GM03348 (cell line): Measurements from ENCODE around the gene DEK.

Source experiments
- DNase-seq: peaks from one replicate; pipeline ENCODE4 v3.0.0; 2012; ENCODE audit warnings: low spot score

DEK gene

DNA sequence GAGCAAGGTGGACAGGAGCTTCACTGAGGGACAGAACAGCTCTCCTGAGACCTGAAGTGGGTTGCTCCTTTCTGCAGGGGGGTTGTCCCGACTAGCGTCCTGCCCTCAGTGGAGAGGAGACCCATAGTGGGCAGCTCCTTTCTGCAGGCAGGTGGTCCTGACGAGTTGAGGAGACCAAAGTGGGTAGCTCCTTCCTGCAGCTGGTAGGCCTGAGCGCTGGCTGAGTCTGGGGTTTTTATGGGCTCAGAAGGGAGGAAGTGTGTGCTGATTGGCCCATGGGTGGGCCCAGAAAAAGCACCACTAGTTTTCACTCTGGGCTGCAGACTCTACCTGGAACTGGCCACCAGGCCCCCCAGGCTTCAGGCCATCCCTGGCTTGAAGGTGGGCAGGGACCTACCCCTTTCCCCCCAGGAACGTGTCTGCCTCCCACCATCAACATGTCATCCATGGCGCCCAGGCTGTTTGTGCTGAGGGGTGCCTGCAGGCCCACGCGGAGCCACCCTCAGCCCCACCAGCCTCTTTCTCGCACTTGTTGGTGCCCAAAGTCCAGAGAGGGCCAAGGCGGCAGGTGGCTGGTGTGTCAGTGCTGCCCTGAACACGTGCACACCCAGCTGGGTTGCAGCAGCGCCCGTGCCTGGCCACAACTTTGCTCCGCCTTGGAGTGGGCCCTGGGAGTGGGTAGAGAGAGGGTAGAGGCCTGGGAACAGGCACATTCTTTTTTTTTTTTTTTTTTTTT, 1.6 kb upstream of the DEK start:
- no peak for DNase-seq

GRCh38 chr6:18264923-18265377, 620 bp upstream of the DEK start:
- no peak for DNase-seq

GRCh38 chr6:18263418-18264218, 712 bp downstream of the DEK start:
- DNase-seq: no peak

GRCh38 chr6:18262702-18263417, 1.5 kb downstream of the DEK start:
- no peak for DNase-seq

DNA sequence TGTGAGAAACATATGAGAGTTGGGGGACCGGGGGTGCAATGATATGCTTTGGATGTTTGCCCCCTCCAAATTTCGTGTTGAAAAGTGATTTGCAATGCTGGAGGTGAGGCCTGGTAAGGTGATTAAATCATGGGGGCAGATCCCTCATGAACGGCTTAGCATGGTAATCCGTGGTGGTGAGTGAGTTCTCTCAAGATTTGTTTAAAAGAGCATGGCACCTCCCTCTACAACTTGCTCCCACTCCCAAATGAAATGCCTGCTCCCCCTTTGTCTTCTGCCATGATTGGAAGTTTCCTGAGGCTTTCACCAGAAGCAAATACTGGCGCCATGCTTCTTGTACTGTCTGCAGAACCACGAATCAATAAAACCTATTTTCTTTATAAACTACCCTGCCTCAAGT, 2.5 kb downstream of the DEK start:
- DNase-seq: no peak

DNA sequence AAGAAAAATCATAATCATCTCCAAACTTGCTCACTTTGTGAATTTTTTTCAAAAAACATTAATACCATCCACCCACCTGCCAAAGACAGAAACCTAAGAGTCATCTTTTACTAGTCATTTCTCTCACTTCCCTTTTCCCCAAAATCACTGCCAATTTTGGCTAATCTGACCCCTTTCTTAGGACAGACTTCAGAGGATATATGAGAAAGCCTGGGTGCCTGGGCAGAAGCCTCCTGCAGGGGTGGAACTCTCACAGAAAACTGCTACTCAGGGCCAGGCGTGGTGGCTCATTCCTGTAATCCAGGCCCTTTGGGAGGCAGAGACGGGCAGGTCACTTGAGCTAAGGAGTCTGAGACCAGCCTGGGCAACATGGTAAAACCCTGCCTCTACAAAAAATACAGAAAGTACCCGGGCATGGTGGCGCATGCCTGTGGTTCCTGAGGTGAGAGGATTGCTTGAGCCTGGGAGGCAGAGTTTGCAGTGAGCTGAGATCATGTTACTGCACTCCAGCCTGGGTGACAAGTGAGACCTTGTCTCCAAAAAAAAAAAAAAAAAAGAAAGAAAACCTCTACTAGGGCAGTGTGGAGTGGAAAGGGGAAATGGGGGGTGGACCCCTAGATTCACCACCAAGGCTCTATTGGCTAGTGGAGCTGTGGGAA, 3.8 kb downstream of the DEK start:
- DNase-seq: peak; percentile 19

GRCh38 chr6:18259675-18260447, 4.5 kb downstream of the DEK start:
- DNase-seq: no peak

DNA sequence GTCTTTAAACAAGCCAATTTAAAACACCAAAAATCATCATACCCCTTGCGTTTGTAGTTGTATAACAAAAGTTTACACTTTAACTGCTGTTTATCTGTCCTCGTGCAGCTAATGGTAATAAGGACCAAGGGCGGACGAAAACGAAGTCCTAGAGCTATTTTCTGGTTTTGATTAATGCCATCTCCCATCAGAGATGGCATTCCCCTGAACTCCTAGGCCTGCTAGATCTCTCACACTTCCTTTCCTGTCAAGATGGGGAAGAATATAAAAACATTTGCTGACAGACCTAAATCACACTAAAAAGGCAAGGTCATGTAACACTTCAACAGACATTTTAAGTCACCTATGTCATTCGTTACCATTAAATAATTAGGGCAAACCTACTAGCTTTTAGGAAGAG, 9.5 kb downstream of the DEK start:
- no peak for DNase-seq

DNA sequence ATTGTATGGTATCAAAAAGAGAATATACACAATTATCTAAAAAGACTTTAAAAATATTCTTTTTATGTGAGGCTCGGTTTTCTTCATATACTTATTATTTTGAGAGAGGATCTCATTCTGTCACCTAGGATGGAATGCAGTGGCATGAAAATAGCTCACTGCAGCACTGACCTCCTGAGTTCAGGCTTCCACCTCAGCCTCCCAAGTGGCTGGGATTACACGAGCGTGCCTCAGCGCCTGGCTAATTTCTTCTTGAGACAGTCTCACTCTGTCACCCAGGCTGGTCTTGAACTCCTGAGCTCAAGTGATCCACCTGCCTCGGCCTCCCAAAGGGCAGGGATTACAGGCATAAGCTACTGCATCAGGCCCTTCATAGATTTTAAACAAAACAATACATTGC, 10.7 kb downstream of the DEK start:
- DNase-seq: no peak

- DNase-seq: no peak
These were observed 15.1 kb downstream of the DEK start for GRCh38 chr6:18249271-18249670.

GRCh38 chr6:18248698-18249097, 15.6 kb downstream of the DEK start:
- DNase-seq: no peak

DNA sequence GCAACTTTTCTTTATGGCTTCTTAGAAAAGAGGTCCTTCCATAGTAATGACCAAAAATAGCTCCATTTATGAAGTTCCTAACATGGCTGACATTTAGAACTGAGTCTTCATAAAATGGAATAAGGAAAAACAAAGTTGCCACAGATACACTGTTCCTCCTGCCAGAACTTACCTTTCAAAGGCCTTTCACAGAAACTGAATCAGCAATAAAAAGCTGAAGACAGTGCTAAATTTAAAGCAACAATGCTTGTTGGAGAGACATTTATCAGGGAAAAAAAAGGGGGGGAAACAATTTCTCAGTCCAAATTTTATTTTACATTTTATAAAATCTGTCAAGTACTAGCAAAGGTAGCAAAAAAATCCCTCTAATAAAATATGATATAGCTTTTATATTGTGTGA, 17.3 kb downstream of the DEK start:
- no peak for DNase-seq

DNA sequence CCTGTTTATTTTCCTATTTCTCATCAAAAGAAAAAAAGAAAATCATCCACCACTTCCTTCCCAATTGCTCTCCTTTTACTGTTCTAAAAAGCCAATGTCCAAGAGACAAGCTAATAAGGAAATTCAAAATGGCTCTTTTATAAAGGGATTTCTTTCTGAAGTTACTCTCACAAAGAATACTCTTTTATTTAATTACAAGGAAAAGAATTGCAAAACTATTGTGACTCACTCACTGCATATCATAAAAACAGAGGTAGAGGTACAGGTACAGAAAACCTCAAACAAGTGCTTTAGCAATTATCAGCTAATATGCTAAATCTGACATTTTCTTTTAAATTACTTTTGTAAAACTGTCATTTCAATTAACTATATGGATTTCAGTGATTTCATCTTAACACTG, 18.1 kb downstream of the DEK start:
- DNase-seq: no peak

DNA sequence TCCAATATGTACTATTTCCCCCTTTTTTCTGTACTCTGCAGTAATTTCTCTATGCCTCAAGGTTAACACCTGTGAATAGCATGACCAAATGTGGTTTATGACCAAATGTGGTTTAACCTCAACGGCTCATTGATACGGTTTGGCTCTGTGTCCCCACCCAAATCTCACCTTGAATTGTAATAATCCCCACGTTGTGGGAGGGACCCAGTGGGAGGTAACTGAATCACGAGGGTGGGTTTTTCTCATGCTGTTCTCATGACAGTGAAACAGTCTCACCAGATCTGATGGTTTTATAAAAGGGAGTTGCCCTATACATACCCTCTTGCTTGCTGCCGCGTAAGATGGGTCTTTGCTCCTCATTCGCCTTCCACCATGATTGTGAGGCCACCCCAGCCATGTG, 18.7 kb downstream of the DEK start:
- DNase-seq: no peak

- DNase-seq: no peak
These were observed 19.3 kb downstream of the DEK start for GRCh38 chr6:18245079-18245478.

GRCh38 chr6:18244251-18244650, 20.1 kb downstream of the DEK start:
- DNase-seq: no peak

DNA sequence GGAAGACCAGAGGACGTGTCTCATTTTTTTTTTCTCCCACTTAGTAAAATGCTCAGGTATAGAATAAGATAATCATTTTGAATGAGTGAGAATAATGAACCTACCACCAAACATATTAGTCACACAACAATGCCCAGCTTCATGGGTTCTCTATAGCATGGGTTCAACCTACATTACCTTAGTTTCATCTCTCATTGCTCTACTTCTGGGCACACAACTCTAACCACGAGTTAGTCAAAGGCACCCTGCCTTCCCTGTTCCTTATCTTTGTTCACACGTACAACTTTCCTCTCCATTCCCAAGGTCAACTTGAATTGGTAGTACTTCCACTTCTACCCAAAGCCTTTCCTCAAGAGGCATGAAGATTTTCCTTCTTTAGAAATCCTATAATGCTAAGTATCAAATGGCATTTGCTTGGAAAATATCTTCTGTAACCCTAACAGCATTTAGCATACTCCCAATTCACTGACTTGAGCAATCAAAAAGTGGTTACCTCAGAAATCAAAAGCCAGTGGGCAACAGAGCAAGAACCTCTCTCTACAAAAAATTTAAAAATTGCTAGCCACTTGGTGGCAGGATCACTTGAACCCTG, 20.9 kb downstream of the DEK start:
- DNase-seq: no peak

- peak; percentile 54 for DNase-seq
These were observed 22.1 kb downstream of the DEK start for GRCh38 chr6:18242062-18242851.

DNA sequence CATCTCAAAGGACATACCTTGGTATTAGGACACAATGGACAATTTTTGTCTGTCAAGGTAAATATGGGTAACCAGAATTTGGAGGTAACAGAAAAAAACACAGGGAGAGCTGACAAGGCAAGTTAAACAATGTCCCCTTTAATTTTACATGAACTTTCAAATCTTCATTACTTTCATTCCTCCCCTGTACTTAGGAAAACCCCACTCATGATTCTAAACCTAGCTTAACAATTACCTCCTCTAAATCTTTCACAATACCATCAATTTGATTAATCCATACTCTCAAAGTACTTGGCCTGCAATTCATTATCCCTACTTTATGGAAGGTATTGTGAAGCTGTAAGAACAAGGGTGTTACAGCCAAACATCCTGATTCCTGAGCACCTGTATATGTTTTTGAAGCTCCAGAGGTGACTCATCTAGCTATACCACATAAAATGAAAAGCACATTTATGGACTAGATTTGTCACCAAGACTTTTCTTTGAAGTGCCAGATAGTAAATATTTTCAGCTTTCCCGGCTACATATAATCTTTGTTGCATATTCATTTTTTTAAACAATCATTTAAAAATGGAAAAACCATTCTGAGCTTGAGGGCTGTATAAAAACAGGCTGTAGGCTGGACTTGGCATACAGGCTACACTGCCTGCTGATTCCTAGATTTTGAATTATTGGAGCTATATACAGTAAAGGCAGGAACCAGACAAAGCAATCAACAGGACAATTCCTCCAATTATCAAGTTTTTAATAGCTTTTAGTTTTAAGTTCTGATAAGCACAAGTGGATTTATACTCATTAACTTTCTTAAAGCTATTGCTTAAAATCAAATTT, 22.9 kb downstream of the DEK start:
- no peak for DNase-seq
